Neural cell (in vitro differentiated cells): ENCODE measurements around the gene ARHGAP25.

Experiments used
- CTCF ChIP-seq: fragments of 450-650 bp; IDR thresholded peaks from 2 replicates; pipeline ENCODE4 v1.5.1; 2014; ENCODE audit warnings: antibody characterized with exemption, mild to moderate bottlenecking, moderate library complexity; ENCODE audit not compliant: poor library complexity, severe bottlenecking
- RAD21 ChIP-seq: fragments of 450-650 bp; conservative IDR thresholded peaks from 2 replicates; pipeline ENCODE4 v1.6.1; 2014; ENCODE audit warnings: antibody characterized with exemption, mild to moderate bottlenecking, moderate library complexity
- TAF1 ChIP-seq: IDR thresholded peaks from 2 replicates; pipeline ENCODE4 v1.6.1; 2012; ENCODE audit warnings: low read depth

- TF ChIP-seq TAF1 (no peak), CTCF (no peak), RAD21 (no peak)
Measured at GRCh38 chr2:68690851-68691250, 43.8 kb upstream of the ARHGAP25 start.
